AG10803 (cell line): ENCODE measurements around the gene TBXAS1.

Source experiments
- DNase-seq: peaks from one replicate; pipeline ENCODE4 v3.0.0; 2010; ENCODE audit warnings: low read depth
- H3K4me3 ChIP-seq: 2 replicates; pipeline ENCODE4 v1.5.1; 2011; ENCODE audit warnings: mild to moderate bottlenecking, low read length, control low read depth
- CTCF ChIP-seq: conservative IDR thresholded peaks from 2 replicates; pipeline ENCODE4 v1.5.1; 2011; ENCODE audit warnings: mild to moderate bottlenecking, low read length, control low read depth, inconsistent platforms

TBXAS1 gene

GRCh38 chr7:139955109-139955820 lies 126.2 kb downstream of the TBXAS1 start:
- no peak for TF ChIP-seq CTCF

GRCh38 chr7:139958599-139959284 lies 129.7 kb downstream of the TBXAS1 start:
- no peak overlapping the region for H3K4me3 ChIP-seq
- no peak for DNase-seq
- TF ChIP-seq CTCF, result no peak

More at GRCh38 chr7:139955109-139955820, 126.2 kb downstream of the TBXAS1 start:
- no peak for DNase-seq
- no peak overlapping the region for H3K4me3 ChIP-seq

GRCh38 chr7:139959285-139959628 lies 130.2 kb downstream of the TBXAS1 start:
- TF ChIP-seq CTCF, result no peak
- no peak for DNase-seq
- no peak overlapping the region for H3K4me3 ChIP-seq

- no peak for DNase-seq
- H3K4me3 ChIP-seq, result no peak overlapping the region
- no peak for TF ChIP-seq CTCF
These were observed 130.7 kb downstream of the TBXAS1 start for GRCh38 chr7:139959718-139960117.

- no peak for TF ChIP-seq CTCF
- H3K4me3 ChIP-seq, result no peak overlapping the region
These were observed 131.1 kb downstream of the TBXAS1 start for GRCh38 chr7:139960157-139960556.

GRCh38 chr7:139965942-139966628 lies 137.0 kb downstream of the TBXAS1 start:
- TF ChIP-seq CTCF, result no peak
- no peak for DNase-seq
- H3K4me3 ChIP-seq, result no peak overlapping the region

More at GRCh38 chr7:139960157-139960556, 131.1 kb downstream of the TBXAS1 start:
- DNase-seq, result peak; percentile 20
